GM12878 (cell line): ENCODE results near the gene STRA6. TPM values are rescaled to one million over a fixed set of nuclear protein-coding genes. Genes with fewer than 3 reads are reported as not detected.

ENCODE experiments used
- ATAC-seq: fragments of 200-7000 bp; cut with Tn5 transposase; 3 replicates; pipeline ENCODE4 v1.9.1; 2020; ENCODE audit warnings: mild to moderate bottlenecking, moderate library complexity
- BruUV-seq: library from RNA; stranded (reverse); fragments of 400-500 nt; replicated peaks from 2 replicates; lab custom pipeline; 2021; lab: Mats Ljungman, UMichigan
- CTCF ChIA-PET: fragments of 300-600 bp; sonication (Branson Sonifier 250); formaldehyde crosslinking; extraction: SDS; loops from one replicate; lab custom pipeline; 2021; ENCODE audit warnings: inconsistent platforms; lab: Yijun Ruan, JAX
- POLR2A ChIA-PET: fragments of 350-600 bp; formaldehyde crosslinking; extraction: SDS; loops from one replicate; lab custom pipeline; 2021; ENCODE audit warnings: inconsistent platforms; lab: Charles Lee
- RAD21 ChIA-PET: fragments of 300-600 bp; sonication (Branson Sonifier 250); formaldehyde crosslinking; loops from one replicate; lab custom pipeline; 2023; ENCODE audit warnings: antibody characterized with exemption; ENCODE audit not compliant: unreplicated experiment; lab: Charles Lee
- SMC1A ChIA-PET: fragments of 300-600 bp; sonication (Branson Sonifier 250); formaldehyde crosslinking; loops from one replicate; lab custom pipeline; 2023; ENCODE audit not compliant: unreplicated experiment, uncharacterized antibody; lab: Charles Lee
- DNase-seq: peaks from one replicate; pipeline ENCODE4 v3.0.0-alpha.2; 2011; ENCODE audit warnings: low read depth, low spot score
- FAIRE-seq: peaks from 3 replicates; lab custom pipeline; 2011; peaks lifted over from hg19 to GRCh38; lab: Jason Lieb, UNC
- H2AFZ ChIP-seq: 2 replicates; pipeline ENCODE4 v1.6.0; 2011; ENCODE audit warnings: low read depth, low read length, control low read depth; ENCODE audit not compliant: control insufficient read depth
- H3K27ac ChIP-seq: 2 replicates; pipeline ENCODE4 v1.5.1; 2011; ENCODE audit warnings: control low read depth; ENCODE audit not compliant: control insufficient read depth, insufficient read depth
- H3K27me3 ChIP-seq, 2 experiments: replicated peaks in 1 of 2; 2 replicates each; pipeline versions ENCODE4 v1.6.0 to v1.6.1; 2011; ENCODE audit warnings: low read length in 1 of 2; ENCODE audit not compliant: control insufficient read depth in 2 of 2, insufficient read depth in 2 of 2
- H3K36me3 ChIP-seq, 2 experiments: 2 replicates each; pipeline ENCODE4 v1.5.1; 2011; ENCODE audit warnings: low read length in 1 of 2; ENCODE audit not compliant: control insufficient read depth in 2 of 2, insufficient read depth in 2 of 2
- H3K4me1 ChIP-seq: 2 replicates; pipeline ENCODE4 v1.6.1; 2011; ENCODE audit warnings: mild to moderate bottlenecking, low read length, moderate library complexity, mixed read lengths; ENCODE audit not compliant: control insufficient read depth, insufficient read depth
- H3K4me2 ChIP-seq: 2 replicates; pipeline ENCODE4 v1.6.0; 2011; ENCODE audit warnings: control low read depth; ENCODE audit not compliant: control insufficient read depth, insufficient read depth
- H3K4me3 ChIP-seq: fragments of 200-600 bp; sonication (generic); 2 replicates; pipeline ENCODE4 v1.5.1; 2016
- H3K79me2 ChIP-seq: 2 replicates; pipeline ENCODE4 v1.6.0; 2011; ENCODE audit warnings: low read length; ENCODE audit not compliant: control insufficient read depth, insufficient read depth
- H3K9ac ChIP-seq: 2 replicates; pipeline ENCODE4 v1.8.0; 2011; ENCODE audit warnings: low read length, control low read depth, mixed read lengths; ENCODE audit not compliant: control insufficient read depth, insufficient read depth
- H3K9me3 ChIP-seq: replicated peaks from 3 replicates; pipeline ENCODE4 v1.5.1; 2011; ENCODE audit warnings: mild to moderate bottlenecking, low read length; ENCODE audit not compliant: control insufficient read depth, insufficient read depth
- H4K20me1 ChIP-seq: 2 replicates; pipeline ENCODE4 v1.6.0; 2011; ENCODE audit not compliant: control insufficient read depth, insufficient read depth
- CEBPB ChIP-seq, 2 experiments: fragments of 150-350 bp in 1 of 2; IDR thresholded peaks; 2 replicates each; pipeline ENCODE4 v1.6.1; 2012 to 2014; ENCODE audit warnings: low read depth in 2 of 2, low read length in 2 of 2, borderline replicate concordance in 1 of 2, inconsistent platforms in 1 of 2
- CREB1 ChIP-seq: IDR thresholded peaks from 2 replicates; pipeline ENCODE4 v1.6.1; 2012; ENCODE audit warnings: low read depth, mild to moderate bottlenecking, inconsistent platforms
- EED ChIP-seq: sonication (generic); IDR thresholded peaks from 2 replicates; pipeline ENCODE4 v1.6.1; 2016; ENCODE audit warnings: antibody characterized with exemption, low read depth
- LARP7 ChIP-seq: fragments of 450-650 bp; IDR thresholded peaks from 2 replicates; pipeline ENCODE4 v1.6.1; 2017; ENCODE audit warnings: mild to moderate bottlenecking
- NR2F1 ChIP-seq: fragments of 450-650 bp; conservative IDR thresholded peaks from 2 replicates; pipeline ENCODE4 v1.6.1; 2017; ENCODE audit warnings: mild to moderate bottlenecking
- NRF1 ChIP-seq: conservative IDR thresholded peaks from 2 replicates; pipeline ENCODE4 v1.6.1; 2011; ENCODE audit warnings: mild to moderate bottlenecking, low read depth, low read length, improper control_type of control experiment
- RUNX3 ChIP-seq: IDR thresholded peaks from 2 replicates; pipeline ENCODE4 v1.6.1; 2012; ENCODE audit warnings: low read length, inconsistent platforms
- WRNIP1 ChIP-seq: IDR thresholded peaks from 2 replicates; pipeline ENCODE4 v1.6.1; 2011; ENCODE audit warnings: low read depth, low read length, improper control_type of control experiment, borderline replicate concordance
- YY1 ChIP-seq: IDR thresholded peaks from 2 replicates; pipeline ENCODE4 v1.6.1; 2011; ENCODE audit warnings: low read depth, mild to moderate bottlenecking, low read length
- ZNF217 ChIP-seq: fragments of 450-650 bp; IDR thresholded peaks from 2 replicates; pipeline ENCODE4 v1.6.1; 2017; ENCODE audit warnings: antibody characterized with exemption, mild to moderate bottlenecking
- WGBS: methylation state at CpG from one replicate; pipeline ENCODE4 v1.1.6; 2016; ENCODE audit warnings: low lambda C conversion rate; ENCODE audit not compliant: insufficient replicate concordance, insufficient coverage; ENCODE audit errors: missing lambda C conversion rate; 5-methylcytosine and 5-hydroxymethylcytosine counted together
- in situ Hi-C: fragments of 300-500 bp; cut with MboI; formaldehyde crosslinking; loops from 9 replicates; pipeline ENCODE4 v1.14.3; 2018; ENCODE audit warnings: mixed read lengths
- intact Hi-C: fragments of 100-400 bp; cut with micrococcal nuclease; formaldehyde crosslinking; loops from one replicate; pipeline ENCODE4 v1.14.2; 2022; ENCODE audit not compliant: unreplicated experiment
- polyA plus RNA-seq, 11 experiments: library from polyadenylated mRNA; depleted of rRNA in 4 of 11; unstranded in 6 of 11; stranded (reverse) in 5 of 11; fragments of >200 nt; fragmentation: Nextera tagmentation in 4 of 11; fragmentation: Illumina TruSeq in 1 of 11; extraction: Ambion mirVana in 4 of 11; extraction: Trizol in 1 of 11; gene quantifications; 1 replicate in 1 of 11; 2 replicates in 10 of 11; pipeline versions ENCODE4 v1.2.1 to v1.2.3, GENCODE V29; 2011 to 2016; ENCODE audit warnings: inconsistent platforms in 2 of 11, missing spikeins in 2 of 11, low read depth in 1 of 11
- total RNA-seq, 4 experiments: library from RNA; depleted of rRNA in 3 of 4; stranded (reverse); fragments of >200 nt in 3 of 4; fragmentation: Illumina TruSeq in 1 of 4; extraction: Trizol in 1 of 4; gene quantifications; 2 replicates each; pipeline versions ENCODE4 v1.2.1 to v1.2.3, GENCODE V29; 2013 to 2021
- TF ChIP-seq, protein P1 (sequence below): IDR thresholded peaks from 2 replicates; pipeline ENCODE4 v1.6.1; 2011; ENCODE audit warnings: low read depth, low read length, improper control_type of control experiment, borderline replicate concordance
- TF ChIP-seq, protein P2 (sequence below): fragments of 450-650 bp; IDR thresholded peaks from 2 replicates; pipeline ENCODE4 v1.6.1; 2018; ENCODE audit warnings: mild to moderate bottlenecking, low read depth, moderate library complexity; ENCODE audit not compliant: partially characterized antibody

Gene STRA6
- total and polyA plus RNA-seq, 10 of the 15 experiments (the other 5 are each of a cell fraction or from before 2014, with no cell fraction given): 0.31 to 10.8 (median 5.8) TPM

DNA sequence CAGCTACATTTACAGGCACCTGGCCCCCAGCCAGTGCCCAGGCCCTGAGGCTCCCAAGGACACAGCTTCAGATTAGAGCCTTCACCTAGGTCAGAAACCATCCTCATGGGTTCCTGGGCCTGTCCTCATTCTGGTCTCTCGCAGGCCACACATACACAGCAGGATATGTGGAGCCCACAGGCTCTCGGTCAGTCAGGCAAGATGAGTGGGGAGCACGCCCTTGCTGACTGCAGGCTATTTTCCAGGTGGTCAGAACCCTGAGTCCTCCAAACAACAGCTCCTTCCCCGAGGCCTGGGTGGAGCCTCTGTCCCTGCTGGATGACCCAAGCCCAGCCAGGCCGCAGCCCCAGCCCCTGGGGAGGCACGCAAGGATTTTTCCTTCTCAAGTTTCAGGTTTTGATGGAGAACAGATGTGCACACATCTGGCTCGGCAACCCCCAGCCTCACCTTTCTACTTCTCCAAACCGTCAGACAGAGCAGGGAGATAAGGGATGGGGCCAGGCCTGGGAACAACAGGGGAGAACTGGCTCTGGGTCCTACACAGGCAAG lies 1.6 kb downstream of the STRA6 start:
- peaks cover 19% of the 10 kb centered on the region for H3K4me1 ChIP-seq
- FAIRE-seq (no peak), DNase-seq (no peak), ATAC-seq (no peak)
- H3K4me2 ChIP-seq: no peak overlapping the region
- no peak for TF ChIP-seq ZNF217
- peak; percentile 11; the same call in 1 of the 2 replicates for TF ChIP-seq EED
- no peak overlapping the region for H2AFZ ChIP-seq
- WGBS: 71% methylated on average over 8 of the region's 8 CpGs
- no TSS peak for BruUV-seq
- no peaks in the 10 kb centered on the region for H3K79me2 ChIP-seq
- no peaks in the 10 kb centered on the region for H3K9me3 ChIP-seq
- in situ Hi-C loops (no loop called here), intact Hi-C loops (no loop called here)
- POLR2A ChIA-PET: no interaction called here
- SMC1A ChIA-PET: interaction anchor here (1.1 kb wide), 1 partner anchor 11 kb away, joined by 3 read pairs; no protein-coding TSS in a partner anchor
- H3K27me3 ChIP-seq: no peaks in the 10 kb centered on the region
- H3K27ac ChIP-seq: no peak overlapping the region
- CTCF ChIA-PET: interaction anchor here (0.6 to 1.8 kb wide), 3 partner anchors 13 to 122 kb away, joined by 3 to 4 read pairs (median 4); no protein-coding TSS in a partner anchor
- H3K36me3 ChIP-seq: no peaks in the 10 kb centered on the region
- H3K9ac ChIP-seq: no peak overlapping the region
- no peak overlapping the region for H3K4me3 ChIP-seq
- no peaks in the 10 kb centered on the region for H4K20me1 ChIP-seq
- RAD21 ChIA-PET: interaction anchor here (0.7 kb wide), 1 partner anchor 42 kb away, joined by 3 read pairs; no protein-coding TSS in a partner anchor

DNA sequence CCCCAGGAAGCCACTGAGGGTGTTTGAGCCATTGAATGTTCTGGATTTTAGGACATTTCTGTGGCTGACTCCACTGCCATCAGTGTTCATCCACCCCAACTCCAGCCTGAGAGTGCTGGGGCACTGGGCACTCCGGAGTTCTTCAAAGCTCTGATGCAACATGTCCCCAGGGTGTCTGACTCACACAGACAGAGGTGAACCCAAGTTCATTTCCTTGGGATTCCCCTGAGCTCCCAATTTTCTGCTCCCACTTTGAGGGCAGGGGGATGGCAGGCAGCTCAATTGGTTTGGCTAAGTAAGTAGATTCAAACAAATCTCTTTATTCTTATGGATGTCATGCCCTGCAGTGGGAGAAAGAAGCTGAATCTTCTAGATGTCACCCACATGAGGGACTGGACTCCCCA lies 2.2 kb downstream of the STRA6 start:
- ChIA-PET RAD21 (interaction anchor here (0.7 kb wide), 1 partner anchor 42 kb away, joined by 3 read pairs; no protein-coding TSS in a partner anchor), SMC1A (interaction anchor here (1.1 kb wide), 1 partner anchor 12 kb away, joined by 3 read pairs; no protein-coding TSS in a partner anchor), POLR2A (no interaction called here), CTCF (interaction anchor here (0.6 kb wide), 2 partner anchors 61 to 96 kb away, joined by 3 read pairs; no protein-coding TSS in a partner anchor)
- ATAC-seq (peak; percentile 50), FAIRE-seq (no peak), DNase-seq (no peak)
- H3K4me3 ChIP-seq: no peak overlapping the region
- H3K9ac ChIP-seq: no peak overlapping the region
- no peaks in the 10 kb centered on the region for H3K36me3 ChIP-seq
- no peaks in the 10 kb centered on the region for H4K20me1 ChIP-seq
- intact Hi-C loops (no loop called here), in situ Hi-C loops (no loop called here)
- no peaks in the 10 kb centered on the region for H3K9me3 ChIP-seq
- no peak overlapping the region for H3K4me2 ChIP-seq
- no peaks in the 10 kb centered on the region for H3K27me3 ChIP-seq
- BruUV-seq: no TSS peak
- H3K27ac ChIP-seq: no peak overlapping the region
- 0% methylated on average over 1 of the region's 1 CpG for WGBS
- H3K4me1 ChIP-seq: peaks cover 19% of the 10 kb centered on the region
- H3K79me2 ChIP-seq: no peaks in the 10 kb centered on the region
- H2AFZ ChIP-seq: no peak overlapping the region
- TF ChIP-seq CEBPB (IDR thresholded peaks at IDR 0.05; ENCODE audit: borderline replicate concordance in 1 of 2, low read depth in 2 of 2, low read length in 2 of 2): 0 out of 4 replicates have a peak, but pooled peaks of 1 of the 2 experiments have one; percentile 24
- TF ChIP-seq CREB1: no peak
- TF ChIP-seq NRF1: no peak
- TF ChIP-seq, protein P1, sequence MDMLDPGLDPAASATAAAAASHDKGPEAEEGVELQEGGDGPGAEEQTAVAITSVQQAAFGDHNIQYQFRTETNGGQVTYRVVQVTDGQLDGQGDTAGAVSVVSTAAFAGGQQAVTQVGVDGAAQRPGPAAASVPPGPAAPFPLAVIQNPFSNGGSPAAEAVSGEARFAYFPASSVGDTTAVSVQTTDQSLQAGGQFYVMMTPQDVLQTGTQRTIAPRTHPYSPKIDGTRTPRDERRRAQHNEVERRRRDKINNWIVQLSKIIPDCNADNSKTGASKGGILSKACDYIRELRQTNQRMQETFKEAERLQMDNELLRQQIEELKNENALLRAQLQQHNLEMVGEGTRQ: no peak
- TF ChIP-seq NR2F1: no peak; the same call in 1 of the 2 replicates
- TF ChIP-seq YY1: no peak
- TF ChIP-seq RUNX3: peak; percentile 22; the same call in 1 of the 2 replicates
- TF ChIP-seq WRNIP1: no peak
- no peak for TF ChIP-seq LARP7
- TF ChIP-seq, protein P2, sequence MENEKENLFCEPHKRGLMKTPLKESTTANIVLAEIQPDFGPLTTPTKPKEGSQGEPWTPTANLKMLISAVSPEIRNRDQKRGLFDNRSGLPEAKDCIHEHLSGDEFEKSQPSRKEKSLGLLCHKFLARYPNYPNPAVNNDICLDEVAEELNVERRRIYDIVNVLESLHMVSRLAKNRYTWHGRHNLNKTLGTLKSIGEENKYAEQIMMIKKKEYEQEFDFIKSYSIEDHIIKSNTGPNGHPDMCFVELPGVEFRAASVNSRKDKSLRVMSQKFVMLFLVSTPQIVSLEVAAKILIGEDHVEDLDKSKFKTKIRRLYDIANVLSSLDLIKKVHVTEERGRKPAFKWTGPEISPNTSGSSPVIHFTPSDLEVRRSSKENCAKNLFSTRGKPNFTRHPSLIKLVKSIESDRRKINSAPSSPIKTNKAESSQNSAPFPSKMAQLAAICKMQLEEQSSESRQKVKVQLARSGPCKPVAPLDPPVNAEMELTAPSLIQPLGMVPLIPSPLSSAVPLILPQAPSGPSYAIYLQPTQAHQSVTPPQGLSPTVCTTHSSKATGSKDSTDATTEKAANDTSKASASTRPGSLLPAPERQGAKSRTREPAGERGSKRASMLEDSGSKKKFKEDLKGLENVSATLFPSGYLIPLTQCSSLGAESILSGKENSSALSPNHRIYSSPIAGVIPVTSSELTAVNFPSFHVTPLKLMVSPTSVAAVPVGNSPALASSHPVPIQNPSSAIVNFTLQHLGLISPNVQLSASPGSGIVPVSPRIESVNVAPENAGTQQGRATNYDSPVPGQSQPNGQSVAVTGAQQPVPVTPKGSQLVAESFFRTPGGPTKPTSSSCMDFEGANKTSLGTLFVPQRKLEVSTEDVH: no peak
